AG10803 (cell line): ENCODE data around the gene IGF1R.
A peak's percentile ranks its signal among the peaks of the same experiment; 100 is the strongest.

Experiments
- DNase-seq: peaks from one replicate; pipeline ENCODE4 v3.0.0; 2010; ENCODE audit warnings: low read depth
- H3K4me3 ChIP-seq: 2 replicates; pipeline ENCODE4 v1.5.1; 2011; ENCODE audit warnings: mild to moderate bottlenecking, low read length, control low read depth
- TF ChIP-seq, protein P1 (sequence below): conservative IDR thresholded peaks from 2 replicates; pipeline ENCODE4 v1.5.1; 2011; ENCODE audit warnings: mild to moderate bottlenecking, low read length, control low read depth, inconsistent platforms

The IGF1R gene

DNA sequence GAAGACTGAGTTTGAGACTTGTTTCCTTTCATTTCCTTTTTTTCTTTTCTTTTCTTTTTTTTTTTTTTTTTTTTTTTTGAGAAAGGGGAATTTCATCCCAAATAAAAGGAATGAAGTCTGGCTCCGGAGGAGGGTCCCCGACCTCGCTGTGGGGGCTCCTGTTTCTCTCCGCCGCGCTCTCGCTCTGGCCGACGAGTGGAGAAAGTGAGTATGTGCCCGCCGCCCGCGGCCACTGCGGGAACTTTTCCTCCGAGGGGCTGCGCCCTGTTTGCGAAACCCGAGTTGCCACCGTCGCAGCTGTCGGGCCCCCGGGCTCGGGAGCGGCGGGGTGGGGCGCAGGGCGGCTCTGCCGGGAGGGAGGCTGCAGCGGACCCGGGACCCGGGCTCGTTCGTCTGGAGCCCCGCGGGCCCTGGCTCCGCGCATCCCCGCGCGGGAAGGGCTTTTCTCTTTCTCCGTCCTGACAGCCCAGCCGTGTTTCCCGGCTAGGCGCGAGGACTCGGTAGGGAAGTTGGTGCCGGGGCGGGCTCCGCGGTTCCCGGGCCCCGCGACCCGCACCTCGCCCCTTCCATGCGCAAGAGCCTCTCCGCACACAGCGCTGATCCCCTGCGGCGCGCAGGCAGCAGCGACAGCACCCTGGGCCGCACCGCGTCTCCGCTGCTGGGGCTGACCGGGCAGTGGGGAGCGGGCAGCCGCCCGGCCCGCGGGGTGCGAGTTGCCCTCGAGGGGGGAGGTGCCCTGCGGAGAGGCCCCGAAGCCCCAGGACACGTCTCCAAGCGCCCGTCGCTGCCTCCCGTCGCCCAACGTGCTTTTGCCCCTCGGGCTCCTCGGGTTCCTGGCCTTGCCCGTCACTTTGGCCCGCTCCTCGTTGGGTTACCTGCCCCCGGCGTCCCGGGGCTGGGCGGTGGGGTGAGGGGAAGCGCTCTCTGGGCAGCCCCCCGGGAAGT lies 1.4 kb downstream of the IGF1R start:
- H3K4me3 ChIP-seq: peak overlapping the region; percentile 88
- peak; percentile 21 for DNase-seq
- TF ChIP-seq, protein P1, sequence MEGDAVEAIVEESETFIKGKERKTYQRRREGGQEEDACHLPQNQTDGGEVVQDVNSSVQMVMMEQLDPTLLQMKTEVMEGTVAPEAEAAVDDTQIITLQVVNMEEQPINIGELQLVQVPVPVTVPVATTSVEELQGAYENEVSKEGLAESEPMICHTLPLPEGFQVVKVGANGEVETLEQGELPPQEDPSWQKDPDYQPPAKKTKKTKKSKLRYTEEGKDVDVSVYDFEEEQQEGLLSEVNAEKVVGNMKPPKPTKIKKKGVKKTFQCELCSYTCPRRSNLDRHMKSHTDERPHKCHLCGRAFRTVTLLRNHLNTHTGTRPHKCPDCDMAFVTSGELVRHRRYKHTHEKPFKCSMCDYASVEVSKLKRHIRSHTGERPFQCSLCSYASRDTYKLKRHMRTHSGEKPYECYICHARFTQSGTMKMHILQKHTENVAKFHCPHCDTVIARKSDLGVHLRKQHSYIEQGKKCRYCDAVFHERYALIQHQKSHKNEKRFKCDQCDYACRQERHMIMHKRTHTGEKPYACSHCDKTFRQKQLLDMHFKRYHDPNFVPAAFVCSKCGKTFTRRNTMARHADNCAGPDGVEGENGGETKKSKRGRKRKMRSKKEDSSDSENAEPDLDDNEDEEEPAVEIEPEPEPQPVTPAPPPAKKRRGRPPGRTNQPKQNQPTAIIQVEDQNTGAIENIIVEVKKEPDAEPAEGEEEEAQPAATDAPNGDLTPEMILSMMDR: peak; percentile 20; the same call in 1 of the 2 replicates

DNA sequence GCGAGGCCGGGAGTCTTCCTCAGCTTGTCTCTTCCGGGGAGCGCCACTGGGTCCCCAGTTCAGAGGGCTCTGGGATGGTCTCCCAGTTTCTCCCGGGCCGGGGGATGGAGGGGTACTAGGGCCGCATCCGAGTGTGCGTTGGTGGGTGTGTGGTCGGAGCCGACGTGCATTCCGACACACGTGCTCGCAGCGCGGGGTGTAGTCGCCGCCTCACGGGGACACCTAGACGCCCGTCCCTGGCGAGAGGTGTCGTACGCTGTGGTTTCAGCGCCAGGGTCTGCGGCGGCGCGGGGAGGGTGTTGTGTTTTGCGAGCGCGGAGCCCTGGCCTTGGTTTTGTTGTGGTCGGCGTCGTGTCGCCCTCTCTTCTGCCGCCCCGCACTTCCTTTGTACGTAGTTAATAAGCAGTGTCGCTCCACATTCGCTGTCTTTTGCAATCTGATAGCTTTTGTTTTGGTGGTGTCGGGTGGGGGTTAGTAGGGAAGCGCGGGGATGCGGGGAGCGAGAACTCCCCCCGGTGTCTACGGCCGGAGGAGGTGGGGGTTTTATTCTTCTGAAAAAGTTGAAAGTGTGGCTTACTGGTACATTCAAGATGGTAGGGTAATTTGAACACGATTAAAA lies 2.2 kb downstream of the IGF1R start:
- TF ChIP-seq, protein P1: no peak
- DNase-seq: peak; percentile 41
- peak overlapping the region; percentile 88 for H3K4me3 ChIP-seq

DNA sequence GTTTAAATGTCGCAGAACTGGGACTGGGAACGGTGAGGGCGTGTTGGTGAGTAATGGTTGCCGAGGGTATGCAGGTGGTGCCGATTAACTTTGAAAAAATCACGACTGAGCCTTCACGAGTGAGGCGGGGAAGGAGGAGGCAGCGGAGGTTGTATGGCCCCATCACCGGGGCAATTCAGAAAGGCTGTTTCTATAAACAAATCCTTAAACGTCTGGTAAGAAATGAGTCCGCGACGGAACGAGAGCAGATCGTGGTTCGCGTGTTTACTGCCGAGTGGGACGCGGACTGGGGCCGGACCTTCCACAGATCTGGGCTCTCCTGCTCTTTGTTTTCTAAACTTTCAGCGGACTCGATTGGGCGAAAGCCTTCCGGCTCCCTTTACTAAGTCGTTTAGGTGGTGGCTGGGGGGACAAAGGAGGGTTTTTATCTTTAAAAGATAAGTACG lies 2.7 kb downstream of the IGF1R start:
- TF ChIP-seq, protein P1: no peak
- peak overlapping the region; percentile 88 for H3K4me3 ChIP-seq
- DNase-seq: peak; percentile 41

DNA sequence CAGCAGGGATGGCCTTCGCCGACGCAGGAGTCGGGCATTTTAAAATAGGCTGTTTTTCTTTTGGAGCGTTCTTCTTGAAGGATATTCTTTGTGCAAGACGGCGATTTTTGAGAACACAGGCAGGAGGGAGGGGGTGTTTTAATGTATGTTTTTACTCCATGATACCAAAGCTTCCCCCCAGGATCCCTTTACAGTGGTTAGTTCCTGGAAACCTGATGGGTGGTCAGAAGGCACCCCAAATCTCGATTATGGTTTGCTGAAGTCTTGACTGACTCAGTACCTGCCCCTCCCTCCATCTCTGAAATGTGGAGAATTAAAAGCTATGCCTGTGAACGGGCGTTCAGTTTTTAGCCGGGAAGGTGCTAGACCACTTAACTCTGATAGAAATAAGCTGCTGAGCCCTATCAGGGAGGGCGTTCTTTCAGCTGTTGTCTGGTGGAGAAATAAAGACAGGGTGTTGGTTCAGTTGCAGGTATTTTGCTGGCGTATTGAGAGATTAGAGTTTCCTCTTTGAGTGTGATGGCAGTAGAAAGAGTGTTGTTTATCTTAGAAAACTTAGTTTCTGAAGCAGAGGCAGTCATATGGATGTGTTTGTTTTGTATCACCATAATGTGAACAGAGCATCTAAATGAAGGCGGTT lies 3.4 kb downstream of the IGF1R start:
- H3K4me3 ChIP-seq: peak overlapping the region; percentile 88
- TF ChIP-seq, protein P1: no peak

DNA sequence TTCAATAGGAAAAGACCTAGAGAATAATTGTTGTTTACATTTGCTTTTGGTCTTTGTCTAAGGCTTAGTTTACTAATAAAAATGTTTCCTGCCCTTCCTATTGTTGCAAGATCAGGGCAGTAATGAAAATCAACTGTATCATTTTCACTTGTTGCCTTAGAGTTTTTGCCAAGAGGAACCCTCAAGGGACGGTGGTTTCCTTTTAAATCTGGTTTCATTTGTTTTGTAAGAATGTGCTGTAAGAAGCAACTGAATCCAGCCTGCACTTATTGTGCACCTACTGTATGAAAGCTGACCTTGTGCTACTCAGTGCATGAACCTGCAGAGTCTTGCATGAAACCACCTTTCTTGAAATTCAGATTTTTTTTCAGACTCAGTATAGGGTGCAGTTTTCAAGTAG lies 5.3 kb downstream of the IGF1R start:
- DNase-seq: peak; percentile 85
- H3K4me3 ChIP-seq: no peak overlapping the region
- TF ChIP-seq, protein P1: no peak

More for the DNA sequence above, 3.4 kb downstream of the IGF1R start:
- DNase-seq: no peak

DNA sequence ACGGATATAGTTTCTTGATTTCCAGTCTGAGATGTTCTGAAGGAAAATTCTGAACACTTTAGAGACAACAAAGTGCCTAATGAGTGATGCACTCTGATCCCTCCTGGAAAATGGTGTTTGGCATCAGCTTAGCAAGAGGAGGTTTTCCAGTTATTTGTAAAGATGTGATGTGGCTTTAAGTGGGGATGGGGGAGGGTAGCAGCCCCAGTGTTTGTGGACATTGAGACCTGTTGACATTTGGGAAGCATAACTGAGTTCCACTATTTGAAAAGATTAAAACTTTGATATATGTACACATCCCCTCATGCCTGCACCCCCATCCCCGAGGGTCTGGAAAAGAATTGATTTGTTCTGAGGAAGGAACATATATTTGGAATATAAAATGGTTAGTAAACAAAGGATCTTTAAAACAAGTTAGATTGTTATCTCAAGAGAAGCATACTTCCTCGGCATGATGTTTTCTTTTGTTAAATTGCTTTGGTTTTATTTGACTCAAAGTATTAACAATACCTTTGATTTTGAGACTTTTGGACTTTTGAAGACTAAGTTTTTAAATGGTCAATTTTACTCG lies 6.5 kb downstream of the IGF1R start:
- TF ChIP-seq, protein P1: no peak
- no peak for DNase-seq
- no peak overlapping the region for H3K4me3 ChIP-seq
